K562 (cell line): ENCODE results near the gene GGT5. TPM values are rescaled to one million over a fixed set of nuclear protein-coding genes. Genes with fewer than 3 reads are reported as not detected.

Experiments used
- ATAC-seq: fragments of 200-7000 bp; cut with Tn5 transposase; 3 replicates; pipeline ENCODE4 v1.9.1; 2020; ENCODE audit warnings: moderate library complexity
- BruUV-seq: library from RNA; stranded (reverse); fragments of 400-500 nt; replicated peaks from 2 replicates; lab custom pipeline; 2021; lab: Mats Ljungman, UMichigan
- CTCF ChIA-PET: fragments of 300-600 bp; formaldehyde crosslinking; extraction: SDS; loops from one replicate; lab custom pipeline; 2021; ENCODE audit warnings: low intra/inter-chr PET ratio; lab: Yijun Ruan, JAX
- POLR2A ChIA-PET: fragments of 300-600, 350-650 bp; sonication (Branson Sonifier 250); formaldehyde crosslinking; extraction: SDS; loops from one replicate; lab custom pipeline; 2021; ENCODE audit warnings: antibody characterized with exemption, inconsistent platforms; lab: Yijun Ruan, JAX
- DNase-seq, 4 experiments: peaks; one replicate each; pipeline versions ENCODE4 v3.0.0 to v3.0.0-alpha.2; 2011 to 2018; ENCODE audit warnings: low spot score in 3 of 4, mixed read lengths in 3 of 4; ENCODE audit errors: extremely low read depth in 1 of 4
- FAIRE-seq: peaks from 2 replicates; lab custom pipeline; 2011; peaks lifted over from hg19 to GRCh38; lab: Jason Lieb, UNC
- H2AFZ ChIP-seq: 2 replicates; pipeline ENCODE4 v1.6.0; 2011; ENCODE audit warnings: low read depth, low read length, control low read depth, inconsistent platforms
- H3K27ac ChIP-seq: fragments of 200-600 bp; 3 replicates; pipeline ENCODE4 v1.8.0; 2011; ENCODE audit warnings: low read depth, mild to moderate bottlenecking, control low read depth, inconsistent platforms, low read length, moderate library complexity, mixed read lengths; ENCODE audit errors: extremely low read depth
- H3K27me3 ChIP-seq, 2 experiments: fragments of 300-600 bp in 1 of 2; 2 replicates in 1 of 2; 3 replicates in 1 of 2; pipeline versions ENCODE4 v1.6.0 to v1.8.0; 2011; ENCODE audit warnings: inconsistent platforms in 2 of 2, low read length in 2 of 2, mild to moderate bottlenecking in 1 of 2, mixed read lengths in 1 of 2, moderate library complexity in 1 of 2; ENCODE audit not compliant: control insufficient read depth in 2 of 2, insufficient read depth in 2 of 2
- H3K36me3 ChIP-seq: fragments of 300-600 bp; 3 replicates; pipeline ENCODE4 v1.8.0; 2011; ENCODE audit warnings: mild to moderate bottlenecking, low read length, inconsistent platforms; ENCODE audit not compliant: control insufficient read depth, insufficient read depth
- H3K4me1 ChIP-seq, 2 experiments: fragments of 200-600 bp in 1 of 2; replicated peaks in 1 of 2; 2 replicates in 1 of 2; 3 replicates in 1 of 2; pipeline versions ENCODE4 v1.5.1 to v1.8.0; 2011; ENCODE audit warnings: inconsistent platforms in 2 of 2, low read length in 2 of 2, mild to moderate bottlenecking in 1 of 2, mixed read lengths in 1 of 2, moderate library complexity in 1 of 2; ENCODE audit not compliant: control insufficient read depth in 2 of 2, insufficient read depth in 2 of 2
- H3K4me2 ChIP-seq: 2 replicates; pipeline ENCODE4 v1.6.1; 2011; ENCODE audit warnings: low read length, control low read depth, inconsistent platforms, mixed read lengths; ENCODE audit not compliant: insufficient read depth
- H3K4me3 ChIP-seq: fragments of 200-600 bp; sonication (generic), shearing (Covaris generic); 2 replicates; pipeline ENCODE4 v1.5.1; 2016; ENCODE audit warnings: control low read depth, inconsistent platforms
- H3K79me2 ChIP-seq: fragments of 200-600 bp; 3 replicates; pipeline ENCODE4 v1.8.0; 2011; ENCODE audit warnings: low read length, inconsistent platforms; ENCODE audit not compliant: control insufficient read depth, insufficient read depth
- H3K9ac ChIP-seq, 2 experiments: 2 replicates each; pipeline versions ENCODE4 v1.6.0 to v1.6.1; 2011; ENCODE audit warnings: low read depth in 2 of 2, low read length in 2 of 2, control low read depth in 1 of 2, inconsistent platforms in 1 of 2, mild to moderate bottlenecking in 1 of 2, mixed read lengths in 1 of 2; ENCODE audit not compliant: insufficient read depth in 1 of 2
- H3K9me1 ChIP-seq: one replicate; pipeline ENCODE4 v1.6.0; 2011; ENCODE audit warnings: inconsistent platforms, mild to moderate bottlenecking, low read length, moderate library complexity; ENCODE audit not compliant: control insufficient read depth, insufficient read depth
- H3K9me3 ChIP-seq: replicated peaks from 2 replicates; pipeline ENCODE4 v1.5.1; 2011; ENCODE audit warnings: low read depth, low read length, inconsistent platforms; ENCODE audit not compliant: control insufficient read depth, insufficient read depth
- H4K20me1 ChIP-seq: replicated peaks from 2 replicates; pipeline ENCODE4 v1.6.1; 2011; ENCODE audit warnings: low read length, inconsistent platforms, mixed read lengths; ENCODE audit not compliant: control insufficient read depth, insufficient read depth
- KAT8 ChIP-seq: fragments of 450-650 bp; IDR thresholded peaks from 2 replicates; pipeline ENCODE4 v1.6.1; 2016; ENCODE audit warnings: low read depth, mild to moderate bottlenecking
- L3MBTL2 ChIP-seq: fragments of 450-650 bp; IDR thresholded peaks from 2 replicates; pipeline ENCODE4 v1.6.1; 2016; ENCODE audit warnings: mild to moderate bottlenecking, moderate library complexity
- NR2C2 ChIP-seq, 2 experiments: fragments of 200-800 bp in 1 of 2; sonication (Bioruptor generic) in 1 of 2; sonication (generic) in 1 of 2; formaldehyde crosslinking in 1 of 2; IDR thresholded peaks; 2 replicates each; pipeline versions ENCODE4 v1.6.1 to v1.8.0; 2016 to 2022; ENCODE audit warnings: mild to moderate bottlenecking in 1 of 2, missing compliant biosample characterization in 1 of 2, missing genetic modification characterization in 1 of 2, missing genetic modification reagents in 1 of 2
- SPI1 ChIP-seq: IDR thresholded peaks from 2 replicates; pipeline ENCODE4 v1.6.1; 2011; ENCODE audit warnings: low read depth, low read length, control low read depth, borderline replicate concordance
- ZNF146 ChIP-seq: IDR thresholded peaks from one replicate; pipeline ENCODE4 v1.6.1; 2018; ENCODE audit warnings: missing compliant biosample characterization; ENCODE audit not compliant: unreplicated experiment
- WGBS: fragments of 100-300 bp; shearing (Covaris generic); methylation state at CpG from one replicate; pipeline ENCODE4 v1.1.6; 2016; ENCODE audit warnings: low coverage, mixed read lengths; ENCODE audit not compliant: insufficient coverage; ENCODE audit errors: missing lambda C conversion rate; 5-methylcytosine and 5-hydroxymethylcytosine counted together
- in situ Hi-C: fragments of 300-500 bp; cut with MboI; formaldehyde crosslinking; loops from 4 replicates; pipeline ENCODE4 v1.15.0; 2018; ENCODE audit warnings: inconsistent platforms, mixed read lengths
- intact Hi-C: fragments of 100-400 bp; cut with micrococcal nuclease; formaldehyde crosslinking; loops from 2 replicates; pipeline ENCODE4 v1.14.2; 2022
- polyA plus RNA-seq, 8 experiments: library from polyadenylated mRNA; depleted of rRNA in 4 of 8; stranded (reverse) in 5 of 8; unstranded in 3 of 8; fragments of >200 nt; fragmentation: Nextera tagmentation in 2 of 8; fragmentation: Illumina TruSeq in 1 of 8; extraction: Ambion mirVana in 2 of 8; extraction: Trizol in 1 of 8; gene quantifications; 2 replicates each; pipeline versions ENCODE4 v1.2.1 to v1.2.3, GENCODE V29; 2011 to 2014; ENCODE audit warnings: inconsistent platforms in 1 of 8, missing spikeins in 1 of 8
- total RNA-seq, 7 experiments: library from RNA; depleted of rRNA in 6 of 7; stranded (reverse); fragments of >200 nt in 6 of 7; fragmentation: Illumina TruSeq in 2 of 7; extraction: Trizol in 2 of 7; gene quantifications; 2 replicates each; pipeline versions ENCODE4 v1.2.1 to v1.2.3, GENCODE V29; 2011 to 2021; ENCODE audit warnings: low replicate concordance in 1 of 7

The GGT5 gene
- total and polyA plus RNA-seq, 9 of the 15 experiments (the other 6 are each of a cell fraction or from before 2014, with no cell fraction given): 0.07 to 0.69 (median 0.18) TPM; not detected in 4

DNA sequence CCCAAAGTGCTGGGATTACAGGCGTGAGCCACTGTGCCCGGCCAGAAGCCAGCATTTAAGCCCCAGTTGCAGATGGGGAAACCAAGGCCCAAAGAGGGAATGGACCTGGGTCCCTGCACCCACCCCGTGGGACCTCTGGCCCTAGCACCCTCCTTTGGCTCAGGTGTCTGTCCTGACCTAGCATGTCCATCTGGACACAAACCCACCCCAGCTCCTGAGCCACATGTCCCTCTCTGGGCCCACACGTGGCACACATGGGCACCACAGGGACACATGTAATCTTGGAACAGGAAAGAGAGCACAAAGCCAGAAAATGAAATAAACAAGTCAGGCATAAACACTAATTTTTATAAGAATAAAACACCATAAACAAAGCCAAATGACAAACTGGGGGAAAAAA lies 9.6 kb downstream of the GGT5 start:
- no peak for ATAC-seq
- Histone ChIP-seq H3K27ac (no peak overlapping the region), H2AFZ (no peak overlapping the region), H3K4me2 (no peak overlapping the region), H3K9ac (no peak overlapping the region), H3K9me1 (no peaks in the 10 kb centered on the region), H3K4me3 (no peak overlapping the region), H3K4me1 (peaks cover 0 to 5% of the 10 kb centered on the region in 2 experiments; a peak in 2 of 5 replicates), H3K9me3 (no peaks in the 10 kb centered on the region), H4K20me1 (no peaks in the 10 kb centered on the region), H3K79me2 (no peaks in the 10 kb centered on the region), H3K36me3 (no peaks in the 10 kb centered on the region), H3K27me3 (no peaks in the 10 kb centered on the region)
- 22% methylated on average over 2 of the region's 4 CpGs for WGBS
- intact Hi-C loops: no loop called here
- ChIA-PET CTCF (no interaction called here), POLR2A (no interaction called here)
- FAIRE-seq: no peak
- in situ Hi-C loops: no loop called here
- DNase-seq: no peak
- TF ChIP-seq ZNF146 (CRISPR knock-in tag): no peak
- no TSS peak for BruUV-seq

DNA sequence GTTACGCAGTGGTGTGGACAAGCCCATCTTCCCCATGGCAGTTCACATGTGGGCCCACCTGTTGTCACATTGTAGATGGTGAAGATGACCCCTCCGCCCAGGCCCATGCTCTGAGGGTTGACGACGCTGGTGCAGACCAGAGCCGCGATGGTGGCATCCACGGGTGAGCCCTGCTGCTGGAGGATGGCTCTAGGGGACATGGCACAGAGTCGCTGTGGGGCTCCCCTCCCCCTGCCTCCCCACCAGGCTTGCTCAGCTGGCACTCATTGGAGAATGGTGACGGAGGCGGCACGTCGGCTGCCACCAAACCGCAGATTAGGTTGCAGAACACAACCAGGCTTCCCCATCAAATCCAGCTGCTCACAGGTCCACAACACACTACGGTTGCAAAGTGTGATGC lies 11.1 kb downstream of the GGT5 start:
- Histone ChIP-seq H4K20me1 (no peaks in the 10 kb centered on the region), H3K27me3 (no peaks in the 10 kb centered on the region), H3K9me3 (no peaks in the 10 kb centered on the region), H2AFZ (no peak overlapping the region), H3K4me2 (no peak overlapping the region), H3K27ac (no peak overlapping the region), H3K9me1 (no peaks in the 10 kb centered on the region), H3K79me2 (no peaks in the 10 kb centered on the region), H3K4me3 (no peak overlapping the region), H3K9ac (no peak overlapping the region), H3K36me3 (no peaks in the 10 kb centered on the region), H3K4me1 (peaks cover 0 to 5% of the 10 kb centered on the region in 2 experiments; a peak in 2 of 5 replicates)
- POLR2A ChIA-PET: no interaction called here
- WGBS: 56% methylated on average over 3 of the region's 14 CpGs
- FAIRE-seq: no peak
- no TSS peak for BruUV-seq
- DNase-seq: no peak
- in situ Hi-C loops (no loop called here), intact Hi-C loops (no loop called here)
- ATAC-seq: no peak
- CTCF ChIA-PET: no interaction called here
- TF ChIP-seq NR2C2 (CRISPR knock-in tag; IDR thresholded peaks at IDR 0.05): no peak
- no peak for TF ChIP-seq NR2C2 (tag; IDR thresholded peaks at IDR 0.05)
- no peak for TF ChIP-seq SPI1
- no peak for TF ChIP-seq KAT8
- TF ChIP-seq L3MBTL2: no peak
